ENCODE data around the gene SNAI1. TPM values are rescaled to one million over a fixed set of nuclear protein-coding genes. Genes with fewer than 3 reads are reported as not detected.
A peak's percentile ranks its signal among the peaks of the same experiment; 100 is the strongest.
"Not testable (repeated sequence)": the region's sequence is repeated elsewhere in the genome, so short reads cannot be mapped to it uniquely, and the experiment has no call there.

The SNAI1 gene
- total and polyA plus RNA-seq, 8 donors = 0.37 to 7.1 (median 2.7) TPM; not detected in 2

DNA sequence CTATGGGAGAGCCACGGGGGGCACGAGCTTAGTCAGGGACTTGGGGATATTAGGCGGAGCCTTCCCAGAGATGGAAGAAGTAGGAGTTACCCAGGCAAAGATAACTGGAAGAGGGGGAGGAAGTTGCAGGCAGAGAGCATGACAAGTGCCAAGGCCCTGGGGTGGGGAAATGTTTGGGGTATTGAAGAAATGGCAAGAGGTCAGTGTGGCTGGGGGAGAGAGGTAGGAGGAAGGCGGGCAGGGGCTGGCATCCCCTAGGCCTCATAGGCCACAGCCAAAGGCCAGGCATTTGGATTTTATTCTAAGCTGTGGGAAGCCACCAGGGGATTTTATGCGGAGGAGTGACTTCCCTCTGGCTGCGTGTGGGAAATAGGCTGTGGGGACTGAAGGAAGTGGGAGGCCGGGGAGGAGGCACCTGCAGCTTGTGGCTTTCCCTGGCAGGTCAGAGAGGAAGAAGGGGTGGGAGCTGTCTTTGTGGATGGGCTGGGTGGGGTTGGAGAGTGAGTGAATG is 22.7 kb downstream of the SNAI1 start:
- Histone ChIP-seq H3K4me3 (no peak overlapping the region), H3K9me3 (no peaks in the 10 kb centered on the region), H3K27ac (no peak overlapping the region), H3K36me3 (no peaks in the 10 kb centered on the region), H3K27me3 (peaks cover 0 to 26% (median 13%) of the 10 kb centered on the region in 3 donors), H3K4me1 (peaks cover 0 to 13% (median 5%) of the 10 kb centered on the region in 4 donors)
- TF ChIP-seq POLR2A (IDR thresholded peaks at IDR 0.05) (no peak), POLR2AphosphoS5 (IDR thresholded peaks at IDR 0.05) (no peak), EP300 (IDR thresholded peaks at IDR 0.05) (no peak)
- TF ChIP-seq, protein P1, sequence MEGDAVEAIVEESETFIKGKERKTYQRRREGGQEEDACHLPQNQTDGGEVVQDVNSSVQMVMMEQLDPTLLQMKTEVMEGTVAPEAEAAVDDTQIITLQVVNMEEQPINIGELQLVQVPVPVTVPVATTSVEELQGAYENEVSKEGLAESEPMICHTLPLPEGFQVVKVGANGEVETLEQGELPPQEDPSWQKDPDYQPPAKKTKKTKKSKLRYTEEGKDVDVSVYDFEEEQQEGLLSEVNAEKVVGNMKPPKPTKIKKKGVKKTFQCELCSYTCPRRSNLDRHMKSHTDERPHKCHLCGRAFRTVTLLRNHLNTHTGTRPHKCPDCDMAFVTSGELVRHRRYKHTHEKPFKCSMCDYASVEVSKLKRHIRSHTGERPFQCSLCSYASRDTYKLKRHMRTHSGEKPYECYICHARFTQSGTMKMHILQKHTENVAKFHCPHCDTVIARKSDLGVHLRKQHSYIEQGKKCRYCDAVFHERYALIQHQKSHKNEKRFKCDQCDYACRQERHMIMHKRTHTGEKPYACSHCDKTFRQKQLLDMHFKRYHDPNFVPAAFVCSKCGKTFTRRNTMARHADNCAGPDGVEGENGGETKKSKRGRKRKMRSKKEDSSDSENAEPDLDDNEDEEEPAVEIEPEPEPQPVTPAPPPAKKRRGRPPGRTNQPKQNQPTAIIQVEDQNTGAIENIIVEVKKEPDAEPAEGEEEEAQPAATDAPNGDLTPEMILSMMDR (IDR thresholded peaks at IDR 0.05) = no peak
- intact Hi-C loops (cut with DNase I; ENCODE audit: low total_unique reads) = no loop called here
- no peak for DNase-seq
- WGBS, 5 donors = 56 to 77% (median 76%) methylated on average over 7 of the region's 7 CpGs

DNA sequence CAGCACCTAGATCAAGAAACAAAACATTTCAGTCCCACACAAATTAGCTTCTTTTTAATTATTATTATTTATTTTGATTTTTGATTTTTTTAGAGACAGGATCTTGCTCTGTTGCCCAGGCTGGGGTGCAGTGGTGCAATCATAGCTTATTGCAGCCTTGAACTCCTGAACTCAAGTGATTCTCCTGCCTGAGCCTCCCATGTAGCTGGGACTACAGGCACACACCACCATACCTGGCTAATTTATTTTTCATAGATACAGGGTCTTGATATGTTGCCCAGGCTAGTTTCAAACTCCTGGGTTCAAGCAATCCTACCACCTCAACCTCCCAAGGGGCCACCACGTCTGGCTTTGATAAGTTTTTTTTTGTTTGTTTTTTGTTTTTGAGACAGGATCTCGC is 24.6 kb downstream of the SNAI1 start:
- Histone ChIP-seq H3K4me1 (peaks cover 0 to 13% (median 5%) of the 10 kb centered on the region in 4 donors), H3K4me3 (no peak overlapping the region), H3K27ac (no peak overlapping the region), H3K9me3 (no peaks in the 10 kb centered on the region), H3K27me3 (peaks cover 0 to 30% (median 16%) of the 10 kb centered on the region in 3 donors), H3K36me3 (no peaks in the 10 kb centered on the region)
- intact Hi-C loops (cut with DNase I; ENCODE audit: low total_unique reads) = no loop called here
- DNase-seq = no peak
- TF ChIP-seq POLR2A (IDR thresholded peaks at IDR 0.05) = no peak
- TF ChIP-seq POLR2AphosphoS5 (IDR thresholded peaks at IDR 0.05) = no peak
- TF ChIP-seq, protein P1 (IDR thresholded peaks at IDR 0.05) = no peak
- 52 to 82% (median 62%) methylated on average over 2 of the region's 2 CpGs for WGBS, 5 donors

DNA sequence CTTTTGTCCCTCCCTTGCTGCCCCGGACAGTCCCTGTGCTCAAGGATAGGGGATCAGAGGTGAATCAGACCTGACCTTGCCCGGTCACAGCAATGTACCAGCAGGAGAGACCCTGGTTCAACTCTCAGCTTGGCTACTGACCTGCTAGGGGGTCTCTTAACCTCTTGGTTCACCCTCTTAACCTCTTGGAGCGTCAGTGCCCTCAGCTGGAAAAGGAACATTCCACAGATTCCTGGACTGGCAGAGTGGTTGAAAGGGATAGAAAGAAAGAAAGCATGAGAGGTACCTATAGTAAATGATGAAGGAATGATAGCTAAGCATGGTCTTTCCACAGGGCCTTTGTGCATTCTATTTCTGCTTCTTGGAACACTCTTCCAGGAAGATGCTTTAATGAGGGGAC is 25.2 kb downstream of the SNAI1 start:
- Histone ChIP-seq H3K9me3 (no peaks in the 10 kb centered on the region), H3K27ac (no peak overlapping the region), H3K4me3 (no peak overlapping the region), H3K27me3 (peaks cover 0 to 30% (median 16%) of the 10 kb centered on the region in 3 donors), H3K36me3 (no peaks in the 10 kb centered on the region), H3K4me1 (peaks cover 0 to 13% (median 7%) of the 10 kb centered on the region in 4 donors)
- DNase-seq = no peak
- intact Hi-C loops (cut with DNase I; ENCODE audit: low total_unique reads) = no loop called here
- 77 to 96% (median 85%) methylated on average over 3 of the region's 3 CpGs for WGBS, 5 donors
- no peak for TF ChIP-seq POLR2AphosphoS5 (IDR thresholded peaks at IDR 0.05)
- TF ChIP-seq EP300 (IDR thresholded peaks at IDR 0.05) = no peak
- TF ChIP-seq, protein P1 (IDR thresholded peaks at IDR 0.05) = no peak
- TF ChIP-seq POLR2A (IDR thresholded peaks at IDR 0.05) = no peak

DNA sequence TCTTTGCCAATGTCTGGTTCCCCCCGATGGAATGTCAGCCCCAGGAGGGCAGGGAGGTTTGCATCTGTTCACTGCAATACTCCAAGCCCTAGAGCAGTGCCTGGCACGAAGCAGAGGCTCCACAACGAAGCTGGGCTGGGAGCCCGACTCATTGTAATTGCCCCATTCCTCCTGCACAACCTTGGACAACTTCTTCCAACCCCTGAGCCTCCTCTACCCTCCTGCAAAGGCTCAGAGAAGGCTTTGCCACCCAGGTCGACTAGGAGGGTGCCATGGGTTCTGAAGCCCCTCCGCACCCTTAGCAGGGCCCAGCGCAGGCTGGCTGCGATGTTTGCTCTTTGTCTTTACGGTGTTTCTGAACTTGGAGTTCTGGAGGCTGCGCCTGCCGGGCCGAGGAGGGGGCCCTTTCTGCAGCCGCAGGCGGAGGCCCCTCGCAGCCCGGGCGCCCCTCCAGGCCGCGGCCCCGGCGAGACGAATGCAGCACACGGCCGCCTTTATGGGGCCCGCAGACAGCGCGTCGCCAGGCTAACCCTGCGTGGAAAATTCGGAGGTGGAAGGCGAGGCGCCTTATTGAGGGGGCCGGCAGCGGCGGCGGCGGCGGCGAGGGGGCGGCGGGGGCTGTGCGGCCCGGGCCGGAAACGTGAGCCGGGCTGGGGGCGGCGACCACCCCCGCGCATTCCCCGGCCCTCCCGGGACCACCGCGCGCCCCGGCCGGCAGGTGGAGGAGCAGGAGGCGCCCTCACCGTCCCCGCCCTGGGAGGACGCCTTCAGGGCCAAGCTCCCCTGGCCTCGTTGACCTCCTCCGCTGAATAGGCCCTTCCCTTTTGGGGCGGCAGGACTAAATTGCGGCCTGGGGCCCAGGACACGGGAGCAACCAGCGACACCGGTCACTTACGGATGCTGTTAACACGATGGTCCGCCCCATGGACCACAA is 27.0 kb downstream of the SNAI1 start:
- Histone ChIP-seq H3K27me3 (peaks cover 0 to 30% (median 16%) of the 10 kb centered on the region in 3 donors), H3K27ac (no peak overlapping the region), H3K4me3 (peak overlapping the region; percentile 5 to 32 (median 16)), H3K36me3 (no peaks in the 10 kb centered on the region), H3K4me1 (peaks cover 0 to 13% (median 7%) of the 10 kb centered on the region in 4 donors), H3K9me3 (no peaks in the 10 kb centered on the region)
- 20 to 58% (median 23%) methylated on average over 9 to 71 of the region's 71 CpGs for WGBS, 5 donors
- intact Hi-C loops (cut with DNase I; ENCODE audit: low total_unique reads) = no loop called here
- no peak for TF ChIP-seq POLR2A (IDR thresholded peaks at IDR 0.05)
- no peak for TF ChIP-seq EP300 (IDR thresholded peaks at IDR 0.05)
- TF ChIP-seq, protein P1 (IDR thresholded peaks at IDR 0.05) = no peak
- no peak for TF ChIP-seq POLR2AphosphoS5 (IDR thresholded peaks at IDR 0.05)
- no peak for DNase-seq

DNA sequence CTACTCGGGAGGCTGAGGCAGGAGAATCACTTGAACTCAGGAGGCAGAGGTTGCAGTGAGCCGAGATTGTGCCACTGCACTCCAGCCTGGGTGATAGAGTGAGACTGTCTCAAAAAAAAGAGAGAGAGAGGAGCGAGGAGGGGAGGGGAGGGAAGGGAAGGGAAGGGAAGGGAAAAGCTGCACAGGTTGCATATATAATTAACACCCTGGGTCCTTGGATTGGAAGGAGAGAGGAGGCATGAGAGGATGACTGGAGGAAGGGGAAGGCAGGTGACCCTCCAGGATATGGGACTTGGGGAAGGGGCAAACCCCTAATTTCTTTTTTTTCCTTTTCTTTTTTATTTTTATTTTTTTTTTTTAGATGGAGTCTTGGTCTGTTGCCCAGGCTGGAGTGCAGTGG is 28.8 kb downstream of the SNAI1 start:
- intact Hi-C loops (cut with DNase I; ENCODE audit: low total_unique reads); H3K36me3 ChIP-seq; H3K9me3 ChIP-seq; H3K27ac ChIP-seq; DNase-seq; H3K4me3 ChIP-seq: not testable (repeated sequence)
- Histone ChIP-seq H3K27me3 (peaks cover 0 to 46% (median 16%) of the 10 kb centered on the region in 3 donors), H3K4me1 (peaks cover 0 to 20% (median 13%) of the 10 kb centered on the region in 4 donors)
- 75 to 100% (median 89%) methylated on average over 2 to 3 of the region's 3 CpGs for WGBS, 5 donors

Data from stomach (tissue), 9 donors.